Measurements from ENCODE around the gene PARD3B. TPM values are rescaled to one million over a fixed set of nuclear protein-coding genes. Genes with fewer than 3 reads are reported as not detected.

PARD3B gene
- total and polyA plus RNA-seq, 2 of the 4 experiments (the other 2 are of a cell fraction): 3.3 to 15.6 TPM

DNA sequence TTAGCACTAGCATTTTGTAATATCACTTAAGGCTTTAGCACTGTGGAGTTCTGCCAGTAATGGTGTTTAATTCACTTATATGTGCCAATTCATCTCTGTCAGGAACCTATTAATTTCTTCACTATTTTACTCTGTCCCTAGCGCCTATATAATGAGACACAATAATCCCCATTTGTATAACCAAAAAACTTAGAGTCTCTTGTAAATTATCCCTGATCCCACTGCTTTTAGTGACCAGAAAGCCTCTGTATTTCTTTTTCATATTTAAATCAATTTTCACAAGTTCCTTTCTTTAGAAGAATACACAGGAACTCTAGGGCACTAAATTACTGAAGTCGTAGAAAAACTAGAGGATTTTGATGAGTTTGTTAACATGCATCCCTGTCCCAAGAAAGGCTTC lies 894.3 kb downstream of the PARD3B start:
- Histone ChIP-seq H3K36me3 (ENCODE audit: control insufficient read depth, insufficient read depth, low read length) (no peaks in the 10 kb centered on the region), H3K79me1 (ENCODE audit: low read depth in 1 of 2, low read length in 2 of 2) (no peaks in the 10 kb centered on the region), H3K14ac (replicated peaks; ENCODE audit: low read depth, low read length) (no peak overlapping the region), H2BK5ac (ENCODE audit: low read depth, low read length, poor library complexity, severe bottlenecking) (no peak overlapping the region), H3K18ac (ENCODE audit: low read depth, low read length) (no peak overlapping the region), H3K4me2 (ENCODE audit: low read depth, low read length) (no peak overlapping the region), H3K4me1 (ENCODE audit: control insufficient read depth, insufficient read depth, low read length) (no peaks in the 10 kb centered on the region; the same call in 1 of the 2 replicates), H4K5ac (ENCODE audit: low read depth, low read length) (no peak overlapping the region), H3K27ac (ENCODE audit: insufficient read depth, low read length) (no peak overlapping the region), H4K91ac (ENCODE audit: insufficient read depth, low read depth, low read length) (no peak overlapping the region), H3K27me3 (ENCODE audit: control insufficient read depth, insufficient read depth, low read length) (no peaks in the 10 kb centered on the region), H2BK120ac (ENCODE audit: low read depth, low read length) (no peak overlapping the region), H4K20me1 (ENCODE audit: insufficient read depth, low read length) (no peaks in the 10 kb centered on the region), H3K23ac (ENCODE audit: low read depth, low read length) (no peak overlapping the region), H2BK20ac (ENCODE audit: low read depth, low read length) (no peak overlapping the region), H3K9ac (ENCODE audit: low read depth, low read length) (no peak overlapping the region), H3K4ac (ENCODE audit: low read depth, low read length) (no peak overlapping the region), H2AFZ (replicated peaks; ENCODE audit: low read length, poor library complexity) (no peak overlapping the region), H2AK9ac (replicated peaks; ENCODE audit: low read depth, low read length, poor library complexity) (no peak overlapping the region), H4K8ac (ENCODE audit: low read depth in 2 of 2, low read length in 2 of 2) (no peak overlapping the region), H3K9me1 (ENCODE audit: insufficient read depth, low read length) (no peaks in the 10 kb centered on the region), H3K4me3 (ENCODE audit: insufficient read depth, low read depth, low read length) (no peak overlapping the region), H2BK15ac (ENCODE audit: low read depth, low read length) (no peak overlapping the region), H2AK5ac (ENCODE audit: low read depth, low read length) (no peak overlapping the region), H3K56ac (ENCODE audit: extremely low read depth, insufficient read depth, low read length) (no peak overlapping the region), H3K9me3 (ENCODE audit: control insufficient read depth, insufficient read depth, low read length) (no peaks in the 10 kb centered on the region)
- in situ Hi-C loops (cut with MboI; ENCODE audit: low sequenced_read_pairs) (no loop called here), intact Hi-C loops (cut with micrococcal nuclease) (no loop called here), dilution Hi-C loops (cut with HindIII; ENCODE audit: low sequenced_read_pairs, unreplicated experiment) (no loop called here)
- ATAC-seq (ENCODE audit: low read depth) (no peak), DNase-seq (no peak)
- POLR2A ChIA-PET (ENCODE audit: unreplicated experiment): no interaction called here
- CTCF ChIA-PET: interaction anchor here (1.0 kb wide), 1 partner anchor 9 kb away, joined by 3 read pairs; no protein-coding TSS in a partner anchor
- no TSS peak for BruUV-seq (replicated peaks)
- WGBS, 2 experiments (ENCODE audit: extremely low coverage in 2 of 2, insufficient read length in 1 of 2): 80% methylated on average over 1 of the region's 2 CpGs; no CpG with 5 or more reads in 1 of the 2 experiments
- TF ChIP-seq, protein P1, sequence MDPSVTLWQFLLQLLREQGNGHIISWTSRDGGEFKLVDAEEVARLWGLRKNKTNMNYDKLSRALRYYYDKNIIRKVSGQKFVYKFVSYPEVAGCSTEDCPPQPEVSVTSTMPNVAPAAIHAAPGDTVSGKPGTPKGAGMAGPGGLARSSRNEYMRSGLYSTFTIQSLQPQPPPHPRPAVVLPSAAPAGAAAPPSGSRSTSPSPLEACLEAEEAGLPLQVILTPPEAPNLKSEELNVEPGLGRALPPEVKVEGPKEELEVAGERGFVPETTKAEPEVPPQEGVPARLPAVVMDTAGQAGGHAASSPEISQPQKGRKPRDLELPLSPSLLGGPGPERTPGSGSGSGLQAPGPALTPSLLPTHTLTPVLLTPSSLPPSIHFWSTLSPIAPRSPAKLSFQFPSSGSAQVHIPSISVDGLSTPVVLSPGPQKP (IDR thresholded peaks at IDR 0.05; ENCODE audit: borderline replicate concordance, low read depth, low read length): no peak
